Measurements from ENCODE around the gene TNFAIP2.

DNA sequence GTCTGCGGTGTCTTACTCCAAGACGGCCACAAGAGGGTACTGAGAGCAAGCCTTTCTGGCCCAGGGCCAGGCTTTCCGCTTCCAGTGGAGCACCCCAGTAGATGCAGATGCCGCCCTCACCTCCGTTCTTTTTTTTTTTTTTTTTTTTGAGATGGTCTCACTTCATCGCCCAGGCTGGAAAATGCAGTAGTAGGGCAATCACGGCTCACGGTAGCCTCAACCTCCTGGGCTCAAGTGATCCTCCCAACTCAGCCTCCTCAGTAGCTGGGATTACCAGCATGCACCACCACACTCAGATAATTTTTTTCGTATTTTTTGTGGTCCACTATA lies 44.9 kb upstream of the TNFAIP2 start:
- TF ChIP-seq POLR2A (IDR thresholded peaks at IDR 0.05; ENCODE audit: low read length) (no peak), GATA1 (IDR thresholded peaks at IDR 0.05; ENCODE audit: low read depth, low read length) (no peak)
